Loucy (cell line): ENCODE results near the gene PDGFA.

ENCODE experiments used
- H2AFZ ChIP-seq: fragments of 200-600 bp; sonication (generic); 2 replicates; pipeline ENCODE4 v1.6.0; 2016; ENCODE audit warnings: antibody characterized with exemption, mild to moderate bottlenecking, low read length, moderate library complexity
- H3F3A ChIP-seq: fragments of 200-600 bp; 2 replicates; pipeline ENCODE4 v1.6.0; 2016; ENCODE audit warnings: antibody characterized with exemption, low read depth, mild to moderate bottlenecking
- H3K27me3 ChIP-seq: fragments of 200-600 bp; sonication (generic); 2 replicates; pipeline ENCODE4 v1.6.1; 2014; ENCODE audit warnings: low read length, mild to moderate bottlenecking; ENCODE audit not compliant: insufficient read depth, poor library complexity, severe bottlenecking
- H3K36me3 ChIP-seq: fragments of 200-600 bp; sonication (generic); 2 replicates; pipeline ENCODE4 v1.6.1; 2016; ENCODE audit warnings: low read length; ENCODE audit not compliant: insufficient read depth
- H3K4me1 ChIP-seq: fragments of 200-600 bp; sonication (generic); 2 replicates; pipeline ENCODE4 v1.5.1; 2014; ENCODE audit warnings: low read length, mild to moderate bottlenecking; ENCODE audit not compliant: insufficient read depth, poor library complexity, severe bottlenecking
- H3K4me2 ChIP-seq: fragments of 200-600 bp; sonication (generic); 2 replicates; pipeline ENCODE4 v1.6.0; 2014; ENCODE audit warnings: antibody characterized with exemption, low read length, low read depth, mild to moderate bottlenecking; ENCODE audit not compliant: poor library complexity, severe bottlenecking
- H3K4me3 ChIP-seq: fragments of 200-600 bp; sonication (generic); 2 replicates; pipeline ENCODE4 v1.5.1; 2014; ENCODE audit warnings: low read length, mild to moderate bottlenecking, mixed read lengths; ENCODE audit not compliant: poor library complexity, severe bottlenecking
- H3K79me2 ChIP-seq: fragments of 200-600 bp; sonication (generic); 2 replicates; pipeline ENCODE4 v1.6.1; 2014; ENCODE audit warnings: low read length; ENCODE audit not compliant: insufficient read depth
- H3K9ac ChIP-seq: fragments of 200-600 bp; sonication (generic); 2 replicates; pipeline ENCODE4 v1.6.0; 2014; ENCODE audit warnings: mild to moderate bottlenecking, low read depth, low read length, moderate library complexity; ENCODE audit not compliant: poor library complexity, severe bottlenecking
- H3K9me2 ChIP-seq: fragments of 200-600 bp; sonication (generic); replicated peaks from 2 replicates; pipeline ENCODE4 v1.6.1; 2016; ENCODE audit warnings: low read depth, low read length, mixed read lengths
- H3K9me3 ChIP-seq: fragments of 200-600 bp; sonication (generic); 2 replicates; pipeline ENCODE4 v1.6.1; 2014; ENCODE audit warnings: mild to moderate bottlenecking, antibody characterized with exemption, low read length, low read depth; ENCODE audit not compliant: insufficient read depth
- H4K20me1 ChIP-seq: fragments of 200-600 bp; sonication (generic); 2 replicates; pipeline ENCODE4 v1.6.0; 2014; ENCODE audit warnings: antibody characterized with exemption, low read length, mild to moderate bottlenecking; ENCODE audit not compliant: insufficient read depth, poor library complexity, severe bottlenecking
- EZH2phosphoT487 ChIP-seq: fragments of 200-600 bp; IDR thresholded peaks from 2 replicates; pipeline ENCODE4 v1.6.1; 2018; ENCODE audit warnings: antibody characterized with exemption, mild to moderate bottlenecking, moderate library complexity, borderline replicate concordance
- TF ChIP-seq, protein P1 (sequence below): fragments of 200-600 bp; sonication (generic); conservative IDR thresholded peaks from 2 replicates; pipeline ENCODE4 v1.5.1; 2014; ENCODE audit warnings: mild to moderate bottlenecking, antibody characterized with exemption, low read length

PDGFA gene

DNA sequence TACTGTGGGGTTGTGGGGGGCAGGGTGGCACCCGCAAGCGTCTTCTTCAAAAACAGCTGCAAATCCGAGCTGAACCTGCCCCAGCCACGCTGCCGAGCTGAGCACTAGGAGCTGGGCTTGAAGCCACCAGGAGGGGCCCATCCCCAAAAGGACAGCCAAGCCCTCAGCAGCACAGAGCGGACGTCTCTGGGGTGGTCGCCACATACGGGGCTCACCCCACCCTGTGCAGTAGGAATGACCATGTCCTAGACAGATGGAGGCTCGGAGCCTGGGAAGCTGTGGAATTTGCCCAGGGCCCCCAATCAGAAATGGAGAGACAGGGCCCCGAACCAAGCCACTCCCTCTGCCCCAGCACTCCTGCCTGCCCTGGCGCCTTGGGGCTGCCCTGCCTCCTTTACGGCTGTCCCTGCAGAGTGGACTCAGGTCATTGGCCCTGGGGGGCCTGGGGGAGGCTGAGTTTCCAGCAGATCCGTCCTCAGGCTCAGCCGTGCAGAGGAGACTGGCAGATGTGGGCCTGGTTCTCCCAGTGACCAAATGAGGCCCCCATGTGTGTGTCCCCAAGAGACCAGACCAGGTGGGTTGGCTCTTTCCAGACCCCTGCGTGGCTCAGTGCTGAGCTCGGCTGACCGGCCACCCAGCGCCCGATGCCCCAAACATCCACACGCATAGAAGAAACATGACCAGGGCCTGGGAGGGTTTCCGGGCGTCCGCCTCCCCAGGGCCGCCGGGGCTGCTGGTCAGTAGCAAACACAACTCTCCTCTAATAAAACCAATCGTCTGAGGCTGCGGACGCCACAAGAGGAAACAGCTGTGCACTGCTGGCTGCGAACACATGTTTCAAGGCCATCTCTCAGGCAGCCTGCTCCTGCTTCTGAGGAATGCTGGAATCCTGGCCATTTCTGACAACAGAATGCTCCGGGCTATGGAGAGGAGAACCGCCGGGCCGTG is 54.9 kb downstream of the PDGFA start:
- Histone ChIP-seq H3K9me3 (peaks cover 17% of the 10 kb centered on the region; the same call in 1 of the 2 replicates), H4K20me1 (no peaks in the 10 kb centered on the region), H3K27me3 (no peaks in the 10 kb centered on the region), H3K9ac (no peak overlapping the region), H3K36me3 (no peaks in the 10 kb centered on the region), H3K79me2 (no peaks in the 10 kb centered on the region), H3K4me2 (no peak overlapping the region), H3K4me1 (no peaks in the 10 kb centered on the region), H3F3A (no peaks in the 10 kb centered on the region), H2AFZ (no peak overlapping the region), H3K9me2 (no peaks in the 10 kb centered on the region), H3K4me3 (no peak overlapping the region)
- TF ChIP-seq EZH2phosphoT487 = no peak
- TF ChIP-seq, protein P1, sequence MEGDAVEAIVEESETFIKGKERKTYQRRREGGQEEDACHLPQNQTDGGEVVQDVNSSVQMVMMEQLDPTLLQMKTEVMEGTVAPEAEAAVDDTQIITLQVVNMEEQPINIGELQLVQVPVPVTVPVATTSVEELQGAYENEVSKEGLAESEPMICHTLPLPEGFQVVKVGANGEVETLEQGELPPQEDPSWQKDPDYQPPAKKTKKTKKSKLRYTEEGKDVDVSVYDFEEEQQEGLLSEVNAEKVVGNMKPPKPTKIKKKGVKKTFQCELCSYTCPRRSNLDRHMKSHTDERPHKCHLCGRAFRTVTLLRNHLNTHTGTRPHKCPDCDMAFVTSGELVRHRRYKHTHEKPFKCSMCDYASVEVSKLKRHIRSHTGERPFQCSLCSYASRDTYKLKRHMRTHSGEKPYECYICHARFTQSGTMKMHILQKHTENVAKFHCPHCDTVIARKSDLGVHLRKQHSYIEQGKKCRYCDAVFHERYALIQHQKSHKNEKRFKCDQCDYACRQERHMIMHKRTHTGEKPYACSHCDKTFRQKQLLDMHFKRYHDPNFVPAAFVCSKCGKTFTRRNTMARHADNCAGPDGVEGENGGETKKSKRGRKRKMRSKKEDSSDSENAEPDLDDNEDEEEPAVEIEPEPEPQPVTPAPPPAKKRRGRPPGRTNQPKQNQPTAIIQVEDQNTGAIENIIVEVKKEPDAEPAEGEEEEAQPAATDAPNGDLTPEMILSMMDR = no peak

DNA sequence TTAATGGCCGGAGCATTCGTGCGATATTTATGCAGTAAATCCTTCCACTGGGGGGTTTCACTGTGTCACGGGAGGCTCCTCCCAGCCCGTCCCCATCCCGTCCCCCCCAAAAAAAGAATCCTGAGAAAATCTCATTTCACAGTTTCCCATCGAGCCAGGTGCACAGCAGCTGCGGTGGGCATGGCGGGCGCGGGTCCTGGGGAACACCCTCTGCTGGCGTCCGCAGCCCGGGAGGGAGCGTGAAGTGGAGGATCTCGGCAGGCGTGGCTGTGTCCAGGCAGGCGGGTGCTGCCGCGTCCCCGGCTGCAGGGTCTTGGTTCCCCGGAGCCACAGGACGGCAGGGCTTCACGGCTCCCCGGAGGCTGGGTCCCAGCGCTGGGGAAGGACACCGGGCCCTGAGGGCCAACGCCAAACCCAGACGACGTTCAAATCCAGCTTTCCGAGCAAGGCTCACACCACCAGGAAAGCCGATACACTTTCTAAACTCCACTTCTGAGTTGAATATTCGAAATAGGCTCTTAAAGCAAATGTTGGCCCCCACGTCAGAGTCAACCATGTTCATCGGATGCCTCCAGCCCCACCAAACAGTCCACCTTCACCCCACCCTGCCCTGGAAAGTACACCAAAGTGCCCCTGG is 55.7 kb downstream of the PDGFA start:
- Histone ChIP-seq H3K4me1 (no peaks in the 10 kb centered on the region), H3K4me2 (no peak overlapping the region)

DNA sequence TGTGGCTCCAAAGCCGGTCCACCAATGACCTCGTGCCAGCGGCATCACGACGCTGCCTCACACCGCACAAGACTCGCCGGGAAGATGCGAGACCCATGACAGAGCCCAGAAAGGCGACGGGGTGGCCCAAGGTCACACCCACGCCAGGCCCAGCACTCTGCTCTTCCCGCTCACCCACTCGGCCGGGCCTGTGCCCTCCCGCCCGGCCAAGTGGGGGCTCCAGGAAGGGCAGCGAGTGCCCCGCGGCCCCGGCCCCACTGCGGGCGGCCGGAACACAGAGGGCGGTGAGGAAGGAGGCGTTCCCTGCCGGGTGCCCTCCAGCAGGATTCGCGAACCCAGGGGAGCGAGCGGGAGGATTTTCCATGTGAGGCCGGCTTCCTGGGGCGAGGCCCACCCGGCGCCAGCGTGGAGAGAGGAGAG is 56.3 kb downstream of the PDGFA start:
- Histone ChIP-seq H3K4me1 (no peaks in the 10 kb centered on the region), H3K79me2 (no peaks in the 10 kb centered on the region), H3K9me2 (no peaks in the 10 kb centered on the region), H3K4me3 (no peak overlapping the region), H3K9me3 (peaks cover 18% of the 10 kb centered on the region; the same call in 1 of the 2 replicates), H3K9ac (no peak overlapping the region), H3F3A (no peaks in the 10 kb centered on the region), H3K4me2 (no peak overlapping the region), H4K20me1 (no peaks in the 10 kb centered on the region), H3K27me3 (no peaks in the 10 kb centered on the region), H2AFZ (no peak overlapping the region), H3K36me3 (no peaks in the 10 kb centered on the region)
- no peak for TF ChIP-seq EZH2phosphoT487
- TF ChIP-seq, protein P1 = no peak

More for the DNA sequence above, 55.7 kb downstream of the PDGFA start:
- Histone ChIP-seq H2AFZ (no peak overlapping the region), H3K9me3 (peaks cover 20% of the 10 kb centered on the region; the same call in 1 of the 2 replicates), H3K36me3 (no peaks in the 10 kb centered on the region), H3K9ac (no peak overlapping the region), H4K20me1 (no peaks in the 10 kb centered on the region), H3K79me2 (no peaks in the 10 kb centered on the region), H3K27me3 (no peaks in the 10 kb centered on the region), H3F3A (no peaks in the 10 kb centered on the region), H3K4me3 (no peak overlapping the region), H3K9me2 (no peaks in the 10 kb centered on the region)
- TF ChIP-seq, protein P1 = no peak
- TF ChIP-seq EZH2phosphoT487 = no peak
